OCI-LY7 (cell line): ENCODE results near the gene CDC42BPA. TPM values are rescaled to one million over a fixed set of nuclear protein-coding genes. Genes with fewer than 3 reads are reported as not detected.

Experiments
- BruUV-seq: library from RNA; stranded (reverse); fragments of 400-500 nt; replicated peaks from 2 replicates; lab custom pipeline; 2021; lab: Mats Ljungman, UMichigan
- CTCF ChIA-PET: fragments of 300-600 bp; sonication (Branson Sonifier 250); formaldehyde crosslinking; loops from one replicate; lab custom pipeline; 2022; ENCODE audit warnings: antibody characterized with exemption; ENCODE audit not compliant: unreplicated experiment; lab: Charles Lee
- POLR2A ChIA-PET: fragments of 300-600 bp; sonication (Branson Sonifier 250); formaldehyde crosslinking; loops from one replicate; lab custom pipeline; 2022; ENCODE audit warnings: antibody characterized with exemption; lab: Charles Lee
- DNase-seq: peaks from one replicate; pipeline ENCODE4 v3.0.0-alpha.2; 2015; ENCODE audit warnings: low spot score
- H2AFZ ChIP-seq: fragments of 200-600 bp; sonication (generic), shearing (Covaris generic); 2 replicates; pipeline ENCODE4 v1.6.1; 2014; ENCODE audit warnings: mild to moderate bottlenecking, antibody characterized with exemption, low read length, moderate library complexity
- H3K27ac ChIP-seq: fragments of 200-600 bp; sonication (generic); 2 replicates; pipeline ENCODE4 v1.5.1; 2014; ENCODE audit warnings: mixed run types, low read depth, mild to moderate bottlenecking, moderate library complexity, low read length, inconsistent platforms; ENCODE audit not compliant: poor library complexity, severe bottlenecking
- H3K36me3 ChIP-seq: fragments of 200-600 bp; sonication (generic); 2 replicates; pipeline ENCODE4 v1.6.1; 2014; ENCODE audit warnings: mild to moderate bottlenecking, antibody characterized with exemption, low read length, moderate library complexity, mixed read lengths; ENCODE audit not compliant: insufficient read depth
- H3K4me1 ChIP-seq: fragments of 200-600 bp; sonication (generic); 2 replicates; pipeline ENCODE4 v1.5.1; 2014; ENCODE audit warnings: mild to moderate bottlenecking, low read length; ENCODE audit not compliant: insufficient read depth, poor library complexity, severe bottlenecking
- H3K4me2 ChIP-seq: fragments of 200-600 bp; sonication (generic); 2 replicates; pipeline ENCODE4 v1.6.1; 2014; ENCODE audit warnings: mild to moderate bottlenecking, low read length
- H3K4me3 ChIP-seq: fragments of 200-600 bp; sonication (generic); 2 replicates; pipeline ENCODE4 v1.5.1; 2014; ENCODE audit warnings: mild to moderate bottlenecking, low read depth, low read length; ENCODE audit not compliant: poor library complexity, severe bottlenecking
- H3K79me2 ChIP-seq: fragments of 200-600 bp; sonication (generic); 2 replicates; pipeline ENCODE4 v1.6.1; 2016; ENCODE audit warnings: low read depth, mild to moderate bottlenecking, low read length, moderate library complexity, mixed read lengths; ENCODE audit not compliant: insufficient read depth
- H3K9me2 ChIP-seq: fragments of 200-600 bp; sonication (generic); 2 replicates; pipeline ENCODE4 v1.6.1; 2016; ENCODE audit warnings: mild to moderate bottlenecking, low read length, mixed read lengths; ENCODE audit not compliant: insufficient read depth
- H3K9me3 ChIP-seq: fragments of 200-600 bp; sonication (generic); 2 replicates; pipeline ENCODE4 v1.6.1; 2014; ENCODE audit warnings: mild to moderate bottlenecking, mixed run types, low read length, mixed read lengths
- H4K20me1 ChIP-seq: fragments of 200-600 bp; sonication (generic); 2 replicates; pipeline ENCODE4 v1.6.1; 2014; ENCODE audit warnings: mild to moderate bottlenecking, antibody characterized with exemption, low read length, moderate library complexity, mixed read lengths; ENCODE audit not compliant: insufficient read depth
- EZH2phosphoT487 ChIP-seq: fragments of 200-600 bp; sonication (generic); IDR thresholded peaks from 2 replicates; pipeline ENCODE4 v1.6.1; 2018; ENCODE audit warnings: low read depth, borderline replicate concordance, mild to moderate bottlenecking, mixed run types, antibody characterized with exemption, low read length, moderate library complexity, mixed read lengths
- intact Hi-C: fragments of 100-400 bp; cut with micrococcal nuclease; formaldehyde crosslinking; loops from one replicate; pipeline ENCODE4 v1.10.0; 2022; ENCODE audit not compliant: unreplicated experiment
- total RNA-seq, 2 experiments: library from RNA; depleted of rRNA in 1 of 2; stranded (reverse); fragments of >200 nt in 1 of 2; shearing (Covaris generic) in 1 of 2; gene quantifications; 2 replicates each; pipeline ENCODE4 v1.2.3, GENCODE V29; 2014 to 2022
- TF ChIP-seq, protein P1 (sequence below): fragments of 200-600 bp; sonication (generic); conservative IDR thresholded peaks from 2 replicates; pipeline ENCODE4 v1.5.1; 2014; ENCODE audit warnings: mild to moderate bottlenecking, antibody characterized with exemption, low read length, moderate library complexity, mixed read lengths

CDC42BPA gene
- total RNA-seq, 2 experiments from 2014 or later: not detected

DNA sequence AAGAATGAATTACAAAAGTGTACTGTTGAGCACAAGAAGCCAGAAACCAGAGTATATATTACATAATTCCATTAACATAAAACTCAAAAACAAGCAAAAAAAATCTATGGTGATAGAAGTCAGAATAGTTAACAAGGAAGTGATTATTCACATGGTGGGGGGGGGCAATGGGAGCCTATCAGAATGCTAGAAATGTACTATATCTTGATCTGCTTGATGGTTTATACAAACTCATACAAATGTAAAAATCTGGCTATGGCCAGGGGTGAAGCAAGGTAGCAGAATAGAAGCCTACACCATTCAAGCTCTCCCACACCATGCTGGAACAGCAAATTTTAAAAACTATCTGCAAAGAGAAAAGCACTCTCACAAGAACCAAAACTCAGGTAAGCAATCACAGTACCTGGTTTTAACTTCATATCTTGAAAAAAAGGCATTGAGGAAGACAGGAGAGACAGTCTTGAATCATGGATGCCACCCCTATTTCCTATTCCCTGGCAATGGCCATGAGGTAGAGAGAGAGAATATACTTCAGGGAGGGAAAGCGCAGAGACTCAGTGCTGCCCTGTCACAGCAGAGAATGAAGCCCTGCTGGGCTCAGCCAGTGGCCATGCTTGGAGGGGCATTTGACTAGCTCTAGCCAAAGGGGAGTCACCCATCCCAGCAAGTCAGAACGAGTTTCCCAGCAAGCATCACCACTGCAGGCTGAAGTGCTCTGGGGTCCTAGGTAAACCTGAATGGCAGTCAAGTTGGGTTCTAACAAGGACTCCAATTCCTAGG is 73.8 kb downstream of the CDC42BPA start:
- no peaks in the 10 kb centered on the region for H3K9me3 ChIP-seq
- no peaks in the 10 kb centered on the region for H3K9me2 ChIP-seq
- ChIA-PET POLR2A (interaction anchor here (0.6 kb wide), 2 partner anchors 51 to 222 kb away, joined by 3 read pairs; no protein-coding TSS in a partner anchor), CTCF (no interaction called here)
- no peak overlapping the region for H2AFZ ChIP-seq
- no peaks in the 10 kb centered on the region for H3K4me1 ChIP-seq
- intact Hi-C loops: no loop called here
- TF ChIP-seq, protein P1, sequence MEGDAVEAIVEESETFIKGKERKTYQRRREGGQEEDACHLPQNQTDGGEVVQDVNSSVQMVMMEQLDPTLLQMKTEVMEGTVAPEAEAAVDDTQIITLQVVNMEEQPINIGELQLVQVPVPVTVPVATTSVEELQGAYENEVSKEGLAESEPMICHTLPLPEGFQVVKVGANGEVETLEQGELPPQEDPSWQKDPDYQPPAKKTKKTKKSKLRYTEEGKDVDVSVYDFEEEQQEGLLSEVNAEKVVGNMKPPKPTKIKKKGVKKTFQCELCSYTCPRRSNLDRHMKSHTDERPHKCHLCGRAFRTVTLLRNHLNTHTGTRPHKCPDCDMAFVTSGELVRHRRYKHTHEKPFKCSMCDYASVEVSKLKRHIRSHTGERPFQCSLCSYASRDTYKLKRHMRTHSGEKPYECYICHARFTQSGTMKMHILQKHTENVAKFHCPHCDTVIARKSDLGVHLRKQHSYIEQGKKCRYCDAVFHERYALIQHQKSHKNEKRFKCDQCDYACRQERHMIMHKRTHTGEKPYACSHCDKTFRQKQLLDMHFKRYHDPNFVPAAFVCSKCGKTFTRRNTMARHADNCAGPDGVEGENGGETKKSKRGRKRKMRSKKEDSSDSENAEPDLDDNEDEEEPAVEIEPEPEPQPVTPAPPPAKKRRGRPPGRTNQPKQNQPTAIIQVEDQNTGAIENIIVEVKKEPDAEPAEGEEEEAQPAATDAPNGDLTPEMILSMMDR: no peak
- TF ChIP-seq EZH2phosphoT487: no peak
- H3K27ac ChIP-seq: no peak overlapping the region
- BruUV-seq: no TSS peak
- H3K4me3 ChIP-seq: no peak overlapping the region
- H3K36me3 ChIP-seq: no peaks in the 10 kb centered on the region
- no peaks in the 10 kb centered on the region for H3K79me2 ChIP-seq
- H4K20me1 ChIP-seq: no peaks in the 10 kb centered on the region
- DNase-seq: no peak
- H3K4me2 ChIP-seq: no peak overlapping the region

DNA sequence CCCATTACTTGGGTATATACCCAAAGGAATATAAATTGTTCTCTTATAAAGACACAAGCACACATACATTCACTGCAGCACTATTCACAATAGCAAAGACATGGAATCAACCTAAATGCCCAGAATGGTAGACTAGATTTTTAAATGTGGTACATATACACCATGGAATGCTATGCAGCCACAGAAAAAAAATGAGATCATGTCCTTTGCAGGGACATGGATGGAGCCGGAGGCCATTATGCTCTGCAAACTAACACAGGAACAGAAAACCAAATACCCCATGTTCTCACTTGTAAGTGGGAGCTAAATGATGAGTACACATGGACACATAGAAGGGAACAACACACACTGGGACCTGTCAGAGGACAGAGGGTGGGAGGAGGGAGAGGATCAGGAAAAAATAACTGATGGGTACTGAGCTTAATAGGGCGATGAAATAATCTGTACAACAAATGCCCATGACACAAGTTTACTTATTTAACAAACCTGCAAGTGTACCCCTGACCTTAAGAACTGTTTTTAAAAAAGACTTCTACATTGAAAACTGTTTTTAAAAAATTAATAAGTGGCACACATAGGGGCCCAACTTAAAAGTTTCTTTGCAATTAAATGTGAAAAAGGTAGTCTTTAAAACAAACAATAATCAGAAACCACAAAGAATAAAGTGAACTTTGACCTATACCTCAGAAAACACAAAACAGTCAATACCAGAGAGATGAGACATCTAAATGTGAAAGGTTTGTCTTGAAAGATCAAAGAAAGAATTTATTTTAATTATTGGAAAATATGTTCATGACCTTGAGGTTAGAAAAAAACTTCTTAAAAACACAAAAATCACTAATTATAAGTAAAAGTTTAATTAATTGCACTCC is 75.2 kb downstream of the CDC42BPA start:
- H3K4me3 ChIP-seq: no peak overlapping the region
- H3K9me3 ChIP-seq: no peaks in the 10 kb centered on the region
- H3K9me2 ChIP-seq: no peaks in the 10 kb centered on the region
- H3K36me3 ChIP-seq: no peaks in the 10 kb centered on the region
- H3K4me2 ChIP-seq: no peak overlapping the region
- POLR2A ChIA-PET: no interaction called here
- TF ChIP-seq EZH2phosphoT487: no peak
- TF ChIP-seq, protein P1: no peak
- H3K27ac ChIP-seq: no peak overlapping the region
- no peak overlapping the region for H2AFZ ChIP-seq
- no peaks in the 10 kb centered on the region for H4K20me1 ChIP-seq
- CTCF ChIA-PET: no interaction called here
- no peak for DNase-seq
- H3K79me2 ChIP-seq: no peaks in the 10 kb centered on the region
- intact Hi-C loops: no loop called here
- BruUV-seq: no TSS peak
- no peaks in the 10 kb centered on the region for H3K4me1 ChIP-seq
